Neuronal stem cell (in vitro differentiated cells): Measurements from ENCODE around the gene STAT3.

Experiments
- DNase-seq: peaks from one replicate; pipeline ENCODE4 v3.0.0-alpha.2; 2013; ENCODE audit warnings: low spot score
- H2AFZ ChIP-seq: one replicate; pipeline ENCODE4 v1.6.1; 2013; ENCODE audit warnings: mild to moderate bottlenecking, low read length, inconsistent platforms
- H2AK5ac ChIP-seq: 2 replicates; pipeline ENCODE4 v1.6.1; 2013; ENCODE audit warnings: low read depth, mild to moderate bottlenecking, inconsistent platforms, low read length, moderate library complexity, mixed read lengths
- H2BK120ac ChIP-seq: 2 replicates; pipeline ENCODE4 v1.6.1; 2013; ENCODE audit warnings: low read depth, mild to moderate bottlenecking, inconsistent platforms, low read length, moderate library complexity, mixed read lengths
- H2BK12ac ChIP-seq: one replicate; pipeline ENCODE4 v1.6.1; 2013; ENCODE audit warnings: low read length, inconsistent platforms
- H2BK15ac ChIP-seq: 2 replicates; pipeline ENCODE4 v1.6.1; 2013; ENCODE audit warnings: mild to moderate bottlenecking, low read length, inconsistent platforms, mixed read lengths
- H2BK5ac ChIP-seq: one replicate; pipeline ENCODE4 v1.6.1; 2013; ENCODE audit warnings: inconsistent platforms, mild to moderate bottlenecking, low read length, moderate library complexity
- H3K14ac ChIP-seq: one replicate; pipeline ENCODE4 v1.6.1; 2013; ENCODE audit warnings: low read length, inconsistent platforms
- H3K18ac ChIP-seq: 2 replicates; pipeline ENCODE4 v1.6.1; 2013; ENCODE audit warnings: low read length, inconsistent platforms
- H3K23ac ChIP-seq: 2 replicates; pipeline ENCODE4 v1.6.1; 2013; ENCODE audit warnings: low read depth, mild to moderate bottlenecking, mixed read lengths, low read length, inconsistent platforms; ENCODE audit not compliant: poor library complexity
- H3K27ac ChIP-seq: replicated peaks from 3 replicates; pipeline ENCODE4 v1.5.1; 2013; ENCODE audit warnings: low read length, inconsistent platforms
- H3K27me3 ChIP-seq, 3 experiments: 2 replicates each; pipeline ENCODE4 v1.6.1; 2013; ENCODE audit warnings: low read length in 3 of 3, mild to moderate bottlenecking in 2 of 3, inconsistent platforms in 1 of 3, low read depth in 1 of 3, mixed read lengths in 1 of 3, moderate library complexity in 1 of 3; ENCODE audit not compliant: control insufficient read depth in 3 of 3, insufficient read depth in 3 of 3
- H3K36me3 ChIP-seq, 2 donors: replicated peaks in 1 of 2; 2 replicates each; pipeline ENCODE4 v1.6.1; 2013; ENCODE audit warnings: low read length in 2 of 2; ENCODE audit not compliant: control insufficient read depth in 2 of 2, insufficient read depth in 2 of 2
- H3K4ac ChIP-seq: 2 replicates; pipeline ENCODE4 v1.6.1; 2013; ENCODE audit warnings: inconsistent platforms, mild to moderate bottlenecking, low read length, moderate library complexity
- H3K4me1 ChIP-seq, 2 donors: 1 replicate in 1 of 2; 2 replicates in 1 of 2; pipeline ENCODE4 v1.6.1; 2013; ENCODE audit warnings: low read length in 2 of 2, low read depth in 1 of 2; ENCODE audit not compliant: control insufficient read depth in 2 of 2, insufficient read depth in 1 of 2
- H3K4me2 ChIP-seq: one replicate; pipeline ENCODE4 v1.6.1; 2013; ENCODE audit warnings: mild to moderate bottlenecking, low read length, inconsistent platforms; ENCODE audit not compliant: insufficient read depth, poor library complexity, severe bottlenecking
- H3K4me3 ChIP-seq, 2 donors: 2 replicates each; pipeline ENCODE4 v1.5.1; 2013; ENCODE audit warnings: low read length in 2 of 2, mild to moderate bottlenecking in 2 of 2, inconsistent platforms in 1 of 2, moderate library complexity in 1 of 2
- H3K79me1 ChIP-seq: one replicate; pipeline ENCODE4 v1.6.1; 2013; ENCODE audit warnings: low read depth, mild to moderate bottlenecking, inconsistent platforms, low read length, moderate library complexity
- H3K9ac ChIP-seq: one replicate; pipeline ENCODE4 v1.6.1; 2013; ENCODE audit warnings: mild to moderate bottlenecking, low read depth, low read length, inconsistent platforms; ENCODE audit not compliant: poor library complexity
- H3K9me3 ChIP-seq, 2 donors: replicated peaks in 1 of 2; 2 replicates each; pipeline versions ENCODE3 to v1.6.1; 2013; ENCODE audit warnings: low read length in 2 of 2, mild to moderate bottlenecking in 2 of 2, inconsistent platforms in 1 of 2, low read depth in 1 of 2, mixed read lengths in 1 of 2, moderate library complexity in 1 of 2; ENCODE audit not compliant: control insufficient read depth in 2 of 2, insufficient read depth in 1 of 2
- H4K8ac ChIP-seq: one replicate; pipeline ENCODE4 v1.6.1; 2013; ENCODE audit warnings: low read depth, mild to moderate bottlenecking, inconsistent platforms, low read length, moderate library complexity
- H4K91ac ChIP-seq: one replicate; pipeline ENCODE4 v1.6.1; 2013; ENCODE audit warnings: low read length, low read depth, mild to moderate bottlenecking, inconsistent platforms; ENCODE audit not compliant: poor library complexity
- WGBS, 2 donors: extraction: QIAGEN DNeasy Blood & Tissue Kit; methylation state at CpG; one replicate each; pipeline ENCODE4 v1.1.7; 2013; ENCODE audit warnings: missing lambda C conversion rate in 2 of 2, mixed read lengths in 1 of 2; ENCODE audit not compliant: insufficient read length in 2 of 2, insufficient replicate concordance in 1 of 2; ENCODE audit errors: extremely low coverage in 2 of 2; 5-methylcytosine and 5-hydroxymethylcytosine counted together

Gene STAT3

DNA sequence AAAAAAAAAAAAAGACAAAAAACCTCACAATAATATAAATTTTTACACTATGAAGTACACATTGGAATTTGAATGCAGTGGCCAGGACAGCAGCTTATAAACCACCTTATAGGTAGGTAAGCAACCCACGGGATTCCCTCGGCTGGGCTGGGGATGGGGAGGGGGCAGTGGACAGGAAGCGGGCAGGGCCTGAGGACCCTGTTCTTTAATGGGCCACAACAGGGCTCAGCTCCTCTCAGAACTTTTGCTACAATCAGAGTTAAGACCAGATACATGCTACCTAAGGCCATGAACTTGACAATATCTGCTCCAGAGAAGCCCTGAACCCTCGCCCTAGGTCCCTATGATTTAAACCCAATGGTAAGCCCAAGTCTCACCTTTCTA lies 74.9 kb downstream of the STAT3 start:
- no peak overlapping the region for H3K4me2 ChIP-seq
- no peak overlapping the region for H3K27ac ChIP-seq
- H2BK5ac ChIP-seq, result no peak overlapping the region
- H2BK120ac ChIP-seq, result no peak overlapping the region
- no peaks in the 10 kb centered on the region for H3K9me3 ChIP-seq
- H3K14ac ChIP-seq, result no peak overlapping the region
- H3K9ac ChIP-seq, result no peak overlapping the region
- no peak overlapping the region for H2BK15ac ChIP-seq
- H4K8ac ChIP-seq, result no peak overlapping the region
- no CpG with 5 or more reads among the region's 4 CpGs for WGBS, 2 donors
- H3K36me3 ChIP-seq, result peaks cover 12 to 81% of the 10 kb centered on the region in 2 donors
- no peak overlapping the region for H3K4me3 ChIP-seq
- no peaks in the 10 kb centered on the region for H3K27me3 ChIP-seq
- no peak overlapping the region for H2BK12ac ChIP-seq
- H3K4ac ChIP-seq, result no peak overlapping the region
- no peak overlapping the region for H2AK5ac ChIP-seq
- H3K79me1 ChIP-seq, result no peaks in the 10 kb centered on the region
- peaks cover 16 to 21% of the 10 kb centered on the region in 2 donors for H3K4me1 ChIP-seq
- H3K23ac ChIP-seq, result no peak overlapping the region
- H4K91ac ChIP-seq, result no peak overlapping the region
- no peak overlapping the region for H2AFZ ChIP-seq
- no peak for DNase-seq
- no peak overlapping the region for H3K18ac ChIP-seq

DNA sequence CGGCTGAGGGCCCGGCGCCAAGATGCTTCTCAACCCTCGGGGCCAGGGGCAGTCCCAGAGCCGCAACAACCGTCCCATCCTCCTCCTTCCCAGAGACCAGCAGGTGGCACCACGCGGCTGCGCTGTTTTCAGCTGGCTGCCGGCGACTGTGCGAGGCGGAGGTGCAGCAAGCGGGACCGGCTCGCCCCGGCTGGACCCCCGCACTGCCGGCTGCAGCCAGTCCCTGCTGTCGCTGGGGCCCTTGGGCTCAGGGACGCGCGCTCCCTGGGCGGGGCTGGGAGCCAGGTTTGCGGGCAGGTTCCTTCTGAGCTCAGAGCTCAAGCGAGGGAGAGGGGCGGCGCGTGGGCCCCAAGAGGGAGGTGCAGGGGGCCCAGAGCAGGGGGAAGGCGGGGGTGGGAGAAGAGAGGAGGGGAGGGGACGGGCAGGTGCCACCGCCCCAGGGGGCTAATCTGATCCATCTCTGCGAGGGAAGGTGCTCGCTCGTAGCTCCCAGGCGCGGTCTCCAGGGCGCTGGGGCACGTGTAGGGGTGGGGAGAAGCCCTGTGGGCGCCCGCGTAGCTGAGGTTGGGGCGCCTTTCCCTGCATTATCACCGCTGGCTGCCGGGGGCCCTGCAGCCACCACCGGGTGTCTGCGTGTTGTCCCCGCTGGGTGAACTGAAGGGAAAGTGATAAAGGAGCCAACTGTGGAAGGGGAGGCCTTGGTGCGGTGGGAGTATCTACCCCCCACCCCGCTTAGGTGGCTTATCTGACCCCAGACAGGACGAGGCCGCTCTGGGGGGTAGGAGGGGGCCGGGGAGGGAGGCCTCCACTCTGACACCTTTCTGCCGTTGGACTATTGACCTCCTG lies 75.7 kb downstream of the STAT3 start:
- H3K9me3 ChIP-seq, result no peaks in the 10 kb centered on the region
- no peaks in the 10 kb centered on the region for H3K79me1 ChIP-seq
- peak; percentile 70 for DNase-seq
- no peak overlapping the region for H2BK5ac ChIP-seq
- no CpG with 5 or more reads among the region's 54 CpGs for WGBS, 2 donors
- H2AK5ac ChIP-seq, result peak overlapping the region; percentile 88
- H4K8ac ChIP-seq, result no peak overlapping the region
- peak overlapping the region; percentile 80 for H3K9ac ChIP-seq
- H3K4me2 ChIP-seq, result peak overlapping the region; percentile 47
- peaks cover 16 to 21% of the 10 kb centered on the region in 2 donors for H3K4me1 ChIP-seq
- H3K18ac ChIP-seq, result peak overlapping the region; percentile 95
- H3K27me3 ChIP-seq, result no peaks in the 10 kb centered on the region
- no peak overlapping the region for H2BK15ac ChIP-seq
- peaks cover 12 to 72% of the 10 kb centered on the region in 2 donors for H3K36me3 ChIP-seq
- no peak overlapping the region for H2AFZ ChIP-seq
- no peak overlapping the region for H2BK120ac ChIP-seq
- no peak overlapping the region for H2BK12ac ChIP-seq
- H3K14ac ChIP-seq, result no peak overlapping the region
- no peak overlapping the region for H4K91ac ChIP-seq
- H3K23ac ChIP-seq, result peak overlapping the region; percentile 35
- no peak overlapping the region for H3K4ac ChIP-seq
- no peak overlapping the region for H3K27ac ChIP-seq
- no peak overlapping the region for H3K4me3 ChIP-seq

- Histone ChIP-seq H2BK15ac (no peak overlapping the region), H3K4ac (no peak overlapping the region), H3K36me3 (peaks cover 9 to 66% of the 10 kb centered on the region in 2 donors), H3K23ac (peak overlapping the region; percentile 35), H3K27ac (no peak overlapping the region), H3K9ac (no peak overlapping the region), H3K4me2 (no peak overlapping the region), H2AK5ac (no peak overlapping the region), H3K4me1 (peaks cover 16 to 21% of the 10 kb centered on the region in 2 donors), H4K91ac (no peak overlapping the region), H3K4me3 (no peak overlapping the region), H4K8ac (no peak overlapping the region), H3K18ac (no peak overlapping the region), H3K27me3 (no peaks in the 10 kb centered on the region), H3K9me3 (no peaks in the 10 kb centered on the region), H2BK5ac (no peak overlapping the region), H2BK12ac (no peak overlapping the region), H3K14ac (no peak overlapping the region), H2BK120ac (no peak overlapping the region), H3K79me1 (no peaks in the 10 kb centered on the region), H2AFZ (no peak overlapping the region)
- no CpG with 5 or more reads among the region's 5 CpGs for WGBS, 2 donors
- no peak for DNase-seq
Measured at GRCh38 chr17:42312035-42312284, 76.3 kb downstream of the STAT3 start.

DNA sequence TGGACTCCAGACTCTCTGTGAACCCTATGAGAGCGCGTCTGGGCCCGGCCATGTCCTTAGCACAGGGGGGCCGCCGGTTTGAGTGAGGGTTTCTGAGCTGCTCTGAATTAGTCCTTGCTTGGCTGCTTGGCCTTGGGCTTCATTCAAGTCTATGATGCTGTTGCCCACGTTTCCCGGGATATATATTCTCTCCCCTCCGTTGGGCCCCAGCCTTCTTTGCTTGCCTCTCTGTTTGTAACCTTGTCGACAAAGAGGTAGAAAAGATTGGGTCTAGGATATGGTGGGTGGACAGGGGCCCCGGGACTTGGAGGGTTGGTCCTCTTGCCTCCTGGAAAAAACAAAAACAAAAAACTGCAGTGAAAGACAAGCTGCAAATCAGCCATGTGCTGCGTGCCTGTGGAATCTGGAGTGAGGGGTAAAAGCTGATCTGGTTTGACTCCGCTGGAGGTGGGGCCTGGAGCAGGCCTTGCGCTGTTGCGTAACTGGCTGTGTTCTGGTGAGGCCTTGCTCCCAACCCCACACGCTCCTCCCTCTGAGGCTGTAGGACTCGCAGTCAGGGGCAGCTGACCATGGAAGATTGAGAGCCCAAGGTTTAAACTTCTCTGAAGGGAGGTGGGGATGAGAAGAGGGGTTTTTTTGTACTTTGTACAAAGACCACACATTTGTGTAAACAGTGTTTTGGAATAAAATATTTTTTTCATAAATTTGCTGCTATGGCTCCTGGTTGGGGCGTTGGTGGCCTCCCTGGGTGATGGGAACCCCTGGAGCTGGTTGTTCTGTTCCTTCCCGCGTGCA lies 76.8 kb downstream of the STAT3 start:
- no peaks in the 10 kb centered on the region for H3K79me1 ChIP-seq
- WGBS, 2 donors, result no CpG with 5 or more reads among the region's 19 CpGs
- H4K8ac ChIP-seq, result no peak overlapping the region
- H3K9me3 ChIP-seq, result no peaks in the 10 kb centered on the region
- H2AFZ ChIP-seq, result no peak overlapping the region
- no peak overlapping the region for H2BK5ac ChIP-seq
- H3K14ac ChIP-seq, result no peak overlapping the region
- peaks cover 16 to 18% of the 10 kb centered on the region in 2 donors for H3K4me1 ChIP-seq
- no peak overlapping the region for H4K91ac ChIP-seq
- no peak overlapping the region for H3K18ac ChIP-seq
- no peak for DNase-seq
- no peak overlapping the region for H2BK15ac ChIP-seq
- peaks cover 5 to 61% of the 10 kb centered on the region in 2 donors for H3K36me3 ChIP-seq
- no peaks in the 10 kb centered on the region for H3K27me3 ChIP-seq
- peak overlapping the region; percentile 8 for H3K27ac ChIP-seq
- no peak overlapping the region for H3K4me3 ChIP-seq
- peak overlapping the region; percentile 30 for H2BK12ac ChIP-seq
- no peak overlapping the region for H3K9ac ChIP-seq
- H2AK5ac ChIP-seq, result no peak overlapping the region
- H3K4ac ChIP-seq, result no peak overlapping the region
- H3K4me2 ChIP-seq, result no peak overlapping the region
- no peak overlapping the region for H3K23ac ChIP-seq
- peak overlapping the region; percentile 37 for H2BK120ac ChIP-seq
